GM18498 (cell line): Measurements from ENCODE around the gene ABT1.
"Not testable (repeated sequence)": the region's sequence is repeated elsewhere in the genome, so short reads cannot be mapped to it uniquely, and the experiment has no call there.

Experiments
- ATAC-seq: cut with Tn5 transposase; IDR thresholded peaks from one replicate; pipeline ENCODE4 v1.9.1; 2021; ENCODE audit warnings: mild to moderate bottlenecking, moderate library complexity; ENCODE audit not compliant: unreplicated experiment

The ABT1 gene

GRCh38 chr6:26596579-26597388 lies at the start of gene ABT1:
TSS of gene ABT1 (plus strand) at chr6:26596953. CDS start at chr6:26596983, 30 bp downstream.
- peak; percentile 80 for ATAC-seq

- not testable (repeated sequence) for ATAC-seq
Observed at GRCh38 chr6:26547363-26547762, 49.4 kb upstream of the ABT1 start.

GRCh38 chr6:26550250-26550993 lies 46.3 kb upstream of the ABT1 start:
- ATAC-seq, result peak; percentile 34

GRCh38 chr6:26552205-26552604 lies 44.5 kb upstream of the ABT1 start:
- ATAC-seq, result no peak

GRCh38 chr6:26552640-26553188 lies 44.0 kb upstream of the ABT1 start:
- no peak for ATAC-seq

- peak; percentile 50 for ATAC-seq
Observed at GRCh38 chr6:26553264-26553634, 43.5 kb upstream of the ABT1 start.

- ATAC-seq, result peak; percentile 37
Observed at GRCh38 chr6:26553635-26554446, 42.9 kb upstream of the ABT1 start.

GRCh38 chr6:26554447-26554696 lies 42.4 kb upstream of the ABT1 start:
- ATAC-seq, result no peak

- no peak for ATAC-seq
Observed at GRCh38 chr6:26554697-26555504, 41.9 kb upstream of the ABT1 start.

- no peak for ATAC-seq
Observed at GRCh38 chr6:26555505-26556262, 41.1 kb upstream of the ABT1 start.

GRCh38 chr6:26556263-26557070 lies 40.3 kb upstream of the ABT1 start:
- no peak for ATAC-seq

- no peak for ATAC-seq
Observed at GRCh38 chr6:26561533-26562466, 35.0 kb upstream of the ABT1 start.

GRCh38 chr6:26563488-26563887 lies 33.3 kb upstream of the ABT1 start:
- no peak for ATAC-seq

- ATAC-seq, result peak; percentile 74
Observed at GRCh38 chr6:26568601-26569432, 27.9 kb upstream of the ABT1 start.

- peak; percentile 3 for ATAC-seq
Observed at GRCh38 chr6:26569433-26569764, 27.4 kb upstream of the ABT1 start.

- ATAC-seq, result no peak
Observed at GRCh38 chr6:26570027-26570809, 26.5 kb upstream of the ABT1 start.
